HL-60/S4 treated with phorbol 12-myristate 13-acetate at 8.2 ng/mL for 4 days and 3 days (cell line): Measurements from ENCODE around the gene MAST2.
"Not testable (repeated sequence)": the region's sequence is repeated elsewhere in the genome, so short reads cannot be mapped to it uniquely, and the experiment has no call there.

Experiments used
- in situ Hi-C: fragments of 300-500 bp; cut with MboI; formaldehyde crosslinking; loops from 2 replicates; pipeline ENCODE4 v1.15.0; 2022; ENCODE audit warnings: low sequenced_read_pairs

MAST2 gene

DNA sequence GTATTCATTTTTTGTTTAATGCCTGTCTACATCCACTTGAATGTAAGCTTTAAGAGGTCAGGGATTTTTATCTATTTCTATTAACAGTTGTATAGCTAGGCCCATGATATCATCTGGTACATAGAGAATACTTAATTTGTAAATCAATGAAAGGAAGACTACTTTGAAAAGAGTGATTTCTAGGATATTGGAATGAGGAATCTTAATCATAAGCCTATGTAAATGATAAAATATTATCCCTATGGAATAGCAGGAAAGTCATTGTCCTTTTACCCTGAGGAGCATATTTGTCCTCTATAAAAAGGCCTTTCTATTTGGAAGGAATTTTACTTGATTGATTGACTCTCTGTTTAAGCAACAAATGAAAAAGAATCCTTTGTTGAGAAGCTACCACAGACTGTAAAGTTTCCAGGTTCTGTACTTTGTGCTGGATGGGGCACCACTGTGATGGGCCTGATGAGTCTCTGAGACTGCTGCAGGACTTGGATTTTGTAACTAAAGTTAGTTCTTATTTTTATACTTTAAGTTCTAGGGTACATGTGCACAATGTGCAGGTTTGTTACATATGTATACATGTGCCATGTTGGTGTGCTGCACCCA, 53.8 kb downstream of the MAST2 start:
- in situ Hi-C loops: no loop called here

GRCh38 chr1:45857755-45858492, 54.5 kb downstream of the MAST2 start:
- in situ Hi-C loops: not testable (repeated sequence)

DNA sequence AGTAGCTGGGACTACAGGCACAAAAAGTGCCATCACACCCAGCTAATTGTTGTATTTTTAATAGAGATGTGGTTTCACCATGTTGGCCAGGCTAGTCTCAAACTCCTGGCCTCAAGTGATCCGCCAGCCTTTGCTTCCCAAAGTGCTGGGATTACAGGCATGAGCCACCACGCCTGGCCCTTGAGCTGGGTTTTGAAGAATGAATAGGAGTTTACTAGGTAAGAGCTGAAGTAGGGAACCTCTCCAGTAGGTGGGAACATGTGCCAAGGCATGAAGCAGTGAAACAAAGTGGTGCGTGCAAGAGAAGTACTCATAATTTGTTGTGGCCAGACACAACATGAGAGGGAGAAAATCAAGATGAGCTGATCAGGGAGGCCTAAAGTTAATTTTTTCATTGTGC, 55.8 kb downstream of the MAST2 start:
- in situ Hi-C loops: no loop called here

GRCh38 chr1:45862008-45862407, 58.6 kb downstream of the MAST2 start:
- in situ Hi-C loops: no loop called here

GRCh38 chr1:45863218-45863617, 59.8 kb downstream of the MAST2 start:
- in situ Hi-C loops: no loop called here

GRCh38 chr1:45864167-45865106, 61.0 kb downstream of the MAST2 start:
- in situ Hi-C loops: no loop called here

- in situ Hi-C loops: no loop called here
Measured at GRCh38 chr1:45867697-45868348, 64.4 kb downstream of the MAST2 start.

DNA sequence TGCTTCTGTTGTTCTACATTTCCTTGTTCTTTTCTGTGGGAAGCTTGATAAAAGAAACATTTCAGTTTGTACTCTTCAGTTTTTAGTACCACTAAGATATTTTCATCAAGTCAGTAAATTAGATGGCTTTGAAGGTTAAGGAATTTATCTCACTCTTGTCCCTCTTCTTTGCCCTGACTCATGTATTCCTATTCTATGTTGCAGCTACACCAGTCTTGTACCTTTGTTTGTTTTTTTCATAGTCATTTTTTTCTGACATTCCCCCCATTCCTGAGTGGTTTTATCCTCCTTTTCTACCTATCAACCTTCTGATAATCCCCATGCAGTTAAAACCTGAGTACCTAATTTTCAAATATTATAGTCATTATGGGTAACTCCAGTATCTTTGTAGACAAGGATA, 65.4 kb downstream of the MAST2 start:
- in situ Hi-C loops: no loop called here

DNA sequence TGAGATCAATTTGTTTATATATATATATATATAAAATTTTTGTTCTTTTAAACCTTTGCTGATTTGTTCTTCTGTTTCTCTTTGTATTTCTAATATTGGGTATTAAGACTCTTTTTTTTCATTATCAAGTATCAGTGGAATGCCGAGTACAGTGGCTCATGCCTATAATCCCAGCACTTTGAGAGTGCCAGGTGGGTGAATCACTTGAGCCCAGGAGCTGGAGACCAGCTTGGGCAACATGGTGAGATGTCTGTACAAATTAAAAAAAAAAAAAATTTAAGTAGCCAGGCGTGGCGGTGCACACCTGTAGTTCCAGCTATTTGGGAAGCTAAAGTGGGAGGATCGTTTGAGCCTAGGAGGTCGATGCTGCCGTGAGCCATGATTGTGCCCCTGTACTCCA, 67.1 kb downstream of the MAST2 start:
- in situ Hi-C loops: no loop called here

DNA sequence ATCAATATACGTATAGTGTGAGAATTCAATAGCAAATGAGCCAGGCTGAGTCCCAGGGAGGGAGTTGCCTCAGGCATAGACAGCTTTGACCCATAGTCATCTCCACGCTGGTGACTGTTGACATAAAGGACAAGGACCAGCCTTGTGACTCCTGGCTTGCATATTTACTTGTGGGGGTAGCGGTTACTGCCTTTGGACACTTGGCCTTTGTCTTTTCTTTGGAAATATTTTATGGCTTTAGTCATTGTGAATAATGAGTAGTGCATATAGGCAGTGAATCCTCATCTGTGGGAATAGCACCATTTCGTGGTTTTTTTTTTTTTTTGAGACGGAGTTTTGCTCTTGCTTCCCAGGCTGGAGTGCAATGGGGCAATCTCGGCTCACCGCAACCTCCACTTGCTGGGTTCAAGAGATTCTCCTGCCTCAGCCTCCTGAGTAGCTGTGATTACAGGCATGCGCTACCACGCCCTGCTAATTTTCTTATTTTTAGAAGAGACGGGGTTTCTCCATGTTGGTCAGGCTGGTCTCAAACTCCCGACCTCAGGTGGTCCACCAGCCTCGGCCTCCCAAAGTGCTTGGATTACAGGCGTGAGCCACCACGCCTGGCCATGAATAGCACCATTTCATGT, 68.9 kb downstream of the MAST2 start:
- in situ Hi-C loops: not testable (repeated sequence)

GRCh38 chr1:45876000-45876617, 72.7 kb downstream of the MAST2 start:
- in situ Hi-C loops: no loop called here

GRCh38 chr1:45877264-45877663, 73.9 kb downstream of the MAST2 start:
- in situ Hi-C loops: no loop called here

DNA sequence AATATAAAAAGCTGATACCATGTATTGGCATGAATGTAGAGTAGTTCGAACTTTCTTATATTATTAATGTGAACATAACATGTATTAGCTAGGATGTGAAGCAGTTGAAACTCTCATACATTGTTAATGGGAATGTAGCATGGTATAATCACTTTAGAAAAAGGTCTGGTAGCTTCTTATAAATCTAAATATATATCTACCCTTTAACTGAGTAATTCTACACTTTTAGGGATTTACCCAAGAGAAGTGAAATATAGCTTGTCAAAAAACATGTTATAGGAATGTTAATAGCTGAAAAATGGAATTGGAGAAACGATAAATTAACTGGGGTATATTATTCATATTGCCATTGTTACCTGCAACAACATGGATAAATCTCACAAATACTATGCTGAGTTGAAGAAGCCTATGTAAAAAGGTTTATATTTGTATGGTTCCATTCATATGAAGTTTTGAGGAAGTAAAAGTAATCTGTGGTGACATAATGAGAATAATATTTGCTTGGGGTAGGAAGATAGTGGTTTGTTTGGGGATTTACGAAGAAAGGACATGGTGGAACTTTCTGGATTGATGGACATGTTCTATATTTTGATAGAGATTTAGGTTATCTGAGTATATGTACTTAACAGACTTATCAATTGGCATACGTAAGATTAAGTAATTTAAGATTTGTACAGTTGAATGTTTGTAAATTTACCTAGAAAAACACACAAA, 76.6 kb downstream of the MAST2 start:
- in situ Hi-C loops: no loop called here

GRCh38 chr1:45880930-45881329, 77.5 kb downstream of the MAST2 start:
- in situ Hi-C loops: no loop called here

- in situ Hi-C loops: no loop called here
Measured at GRCh38 chr1:45883658-45884057, 80.2 kb downstream of the MAST2 start.

DNA sequence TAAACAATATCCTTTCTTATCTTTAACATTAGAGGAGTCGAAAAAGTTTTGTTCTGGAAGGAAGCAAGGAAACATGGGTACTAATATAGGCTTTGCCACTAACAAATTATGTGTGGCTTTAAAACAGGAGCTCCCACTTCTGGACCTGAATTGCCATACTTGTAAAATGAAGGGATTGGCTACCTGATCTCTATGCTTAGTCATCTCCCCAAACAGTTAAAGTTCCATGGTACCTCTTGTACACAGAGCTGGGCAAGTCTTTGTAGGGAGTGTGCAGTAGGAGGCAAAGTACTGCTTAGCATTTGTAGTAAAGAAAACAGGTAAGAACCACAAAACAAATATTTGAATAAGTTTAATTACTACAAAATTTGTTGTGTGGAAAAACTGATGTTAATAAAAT, 81.3 kb downstream of the MAST2 start:
- in situ Hi-C loops: no loop called here

DNA sequence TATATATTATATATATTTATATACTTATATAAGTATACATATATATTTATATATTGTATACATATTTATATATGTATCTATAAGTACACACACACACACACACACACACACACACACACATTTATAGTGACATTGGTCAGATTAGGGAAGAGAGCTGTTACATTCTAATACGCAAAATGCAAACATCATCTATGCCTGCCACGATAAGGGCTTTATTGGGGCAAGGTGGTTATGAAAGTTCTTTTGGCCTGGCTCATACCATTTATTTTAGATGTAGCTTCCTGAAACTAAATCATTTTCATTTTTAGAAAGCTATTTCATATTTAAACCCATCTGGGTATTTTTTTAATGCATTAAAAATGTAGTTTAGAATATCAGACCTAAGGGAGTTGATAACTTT, 82.8 kb downstream of the MAST2 start:
- in situ Hi-C loops: no loop called here

- in situ Hi-C loops: no loop called here
Measured at GRCh38 chr1:45887156-45887842, 83.9 kb downstream of the MAST2 start.

DNA sequence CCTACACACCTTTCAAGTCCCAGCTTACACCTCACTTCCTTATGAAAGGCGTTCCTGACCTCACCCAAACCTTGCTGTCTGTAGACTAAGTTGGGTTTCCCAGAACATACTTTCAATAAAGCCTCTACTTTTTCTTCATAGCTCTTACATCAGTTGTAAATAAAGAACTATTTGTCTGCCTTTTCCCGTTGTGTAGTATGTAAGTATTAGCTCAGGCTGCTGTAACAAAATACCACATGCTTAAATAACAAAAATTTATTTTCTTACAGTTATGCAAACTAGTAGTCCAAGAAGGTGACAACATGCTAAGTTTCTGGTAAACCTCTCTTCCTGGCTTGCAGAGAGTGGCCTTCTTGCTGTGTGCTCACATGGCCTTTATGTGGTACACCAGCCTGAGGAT, 86.7 kb downstream of the MAST2 start:
- in situ Hi-C loops: no loop called here
